ENCODE data around the gene LAMC3. TPM values are rescaled to one million over a fixed set of nuclear protein-coding genes. Genes with fewer than 3 reads are reported as not detected.

The LAMC3 gene
- total RNA-seq, 1 experiment from 2014 or later = 0.36 TPM

- DNase-seq = no peak
- Mint-ChIP-seq H3K36me3 (ENCODE audit: insufficient read depth, unreplicated experiment) (no peaks in the 10 kb centered on the region), H3K27ac (ENCODE audit: unreplicated experiment) (no peak overlapping the region), H3K27me3 (ENCODE audit: insufficient read depth, unreplicated experiment) (peaks cover 20% of the 10 kb centered on the region), H3K4me1 (ENCODE audit: low read depth, unreplicated experiment) (no peaks in the 10 kb centered on the region), H3K9me3 (ENCODE audit: unreplicated experiment) (no peaks in the 10 kb centered on the region), H3K4me3 (ENCODE audit: unreplicated experiment) (no peak overlapping the region)
- no peaks in the 10 kb centered on the region for H3K36me3 ChIP-seq (ENCODE audit: control insufficient read depth, insufficient read depth, low read length)
- H3K4me3 ChIP-seq (ENCODE audit: low read depth, low read length) = no peak overlapping the region
- no peak for TF ChIP-seq CTCF (IDR thresholded peaks at IDR 0.05; ENCODE audit: insufficient read depth in 1 of 2, low read depth in 1 of 2, low read length in 1 of 2, severe bottlenecking in 1 of 2, unreplicated experiment in 1 of 2)
- CTCF ChIA-PET = interaction anchor here (0.6 kb wide), 1 partner anchor 699 kb away, joined by 3 read pairs; no protein-coding TSS in a partner anchor
- H3K4me1 ChIP-seq = no peaks in the 10 kb centered on the region
- intact Hi-C loops (cut with micrococcal nuclease; ENCODE audit: unreplicated experiment) = no loop called here
- no TSS peak for BruUV-seq (replicated peaks)
- peaks cover 3% of the 10 kb centered on the region for H3K27me3 ChIP-seq (replicated peaks; ENCODE audit: control insufficient read depth, insufficient read depth, low read length)
- no peaks in the 10 kb centered on the region for H3K9me3 ChIP-seq
- POLR2A ChIA-PET = no interaction called here
These were observed 33.8 kb upstream of the LAMC3 start for GRCh38 chr9:130975156-130975555.

GRCh38 chr9:130975932-130976841, 32.8 kb upstream of the LAMC3 start:
- peaks cover 3% of the 10 kb centered on the region for H3K27me3 ChIP-seq (replicated peaks; ENCODE audit: control insufficient read depth, insufficient read depth, low read length)
- no peaks in the 10 kb centered on the region for H3K9me3 ChIP-seq
- no peaks in the 10 kb centered on the region for H3K36me3 Mint-ChIP-seq (ENCODE audit: insufficient read depth, unreplicated experiment)
- no peaks in the 10 kb centered on the region for H3K4me1 Mint-ChIP-seq (ENCODE audit: low read depth, unreplicated experiment)
- no peak for TF ChIP-seq CTCF (IDR thresholded peaks at IDR 0.05; ENCODE audit: insufficient read depth in 1 of 2, low read depth in 1 of 2, low read length in 1 of 2, severe bottlenecking in 1 of 2, unreplicated experiment in 1 of 2)
- ChIA-PET POLR2A (no interaction called here), CTCF (interaction anchor here (0.6 kb wide), 1 partner anchor 700 kb away, joined by 3 read pairs; no protein-coding TSS in a partner anchor)
- no peak for DNase-seq
- H3K4me3 ChIP-seq (ENCODE audit: low read depth, low read length) = no peak overlapping the region
- no peak overlapping the region for H3K27ac Mint-ChIP-seq (ENCODE audit: unreplicated experiment)
- intact Hi-C loops (cut with micrococcal nuclease; ENCODE audit: unreplicated experiment) = no loop called here
- no peaks in the 10 kb centered on the region for H3K36me3 ChIP-seq (ENCODE audit: control insufficient read depth, insufficient read depth, low read length)
- no peaks in the 10 kb centered on the region for H3K4me1 ChIP-seq
- H3K27me3 Mint-ChIP-seq (ENCODE audit: insufficient read depth, unreplicated experiment) = peaks cover 16% of the 10 kb centered on the region
- H3K9me3 Mint-ChIP-seq (ENCODE audit: unreplicated experiment) = no peaks in the 10 kb centered on the region
- no TSS peak for BruUV-seq (replicated peaks)
- H3K4me3 Mint-ChIP-seq (ENCODE audit: unreplicated experiment) = no peak overlapping the region

- ChIA-PET POLR2A (interaction anchor here (0.7 kb wide), 1 partner anchor 61 kb away, joined by 5 read pairs; no protein-coding TSS in a partner anchor), CTCF (no interaction called here)
- Histone ChIP-seq H3K4me1 (no peaks in the 10 kb centered on the region), H3K27me3 (replicated peaks; ENCODE audit: control insufficient read depth, insufficient read depth, low read length) (peaks cover 1% of the 10 kb centered on the region; the same call in 1 of the 2 replicates), H3K4me3 (ENCODE audit: low read depth, low read length) (no peak overlapping the region), H3K9me3 (no peaks in the 10 kb centered on the region), H3K36me3 (ENCODE audit: control insufficient read depth, insufficient read depth, low read length) (no peaks in the 10 kb centered on the region)
- no peak for TF ChIP-seq CTCF (IDR thresholded peaks at IDR 0.05; ENCODE audit: insufficient read depth in 1 of 2, low read depth in 1 of 2, low read length in 1 of 2, severe bottlenecking in 1 of 2, unreplicated experiment in 1 of 2)
- Mint-ChIP-seq H3K4me1 (ENCODE audit: low read depth, unreplicated experiment) (no peaks in the 10 kb centered on the region), H3K27ac (ENCODE audit: unreplicated experiment) (no peak overlapping the region), H3K4me3 (ENCODE audit: unreplicated experiment) (no peak overlapping the region), H3K9me3 (ENCODE audit: unreplicated experiment) (no peaks in the 10 kb centered on the region), H3K27me3 (ENCODE audit: insufficient read depth, unreplicated experiment) (peaks cover 4% of the 10 kb centered on the region), H3K36me3 (ENCODE audit: insufficient read depth, unreplicated experiment) (no peaks in the 10 kb centered on the region)
- intact Hi-C loops (cut with micrococcal nuclease; ENCODE audit: unreplicated experiment) = no loop called here
- DNase-seq = no peak
- BruUV-seq (replicated peaks) = no TSS peak
These were observed 31.2 kb upstream of the LAMC3 start for GRCh38 chr9:130977811-130978221.
